GM21723 (cell line): Measurements from ENCODE around the gene TOP3B.

Experiments used
- ATAC-seq: cut with Tn5 transposase; IDR thresholded peaks from one replicate; pipeline ENCODE4 v1.9.1; 2021; ENCODE audit warnings: mild to moderate bottlenecking, moderate library complexity; ENCODE audit not compliant: unreplicated experiment

TOP3B gene

DNA sequence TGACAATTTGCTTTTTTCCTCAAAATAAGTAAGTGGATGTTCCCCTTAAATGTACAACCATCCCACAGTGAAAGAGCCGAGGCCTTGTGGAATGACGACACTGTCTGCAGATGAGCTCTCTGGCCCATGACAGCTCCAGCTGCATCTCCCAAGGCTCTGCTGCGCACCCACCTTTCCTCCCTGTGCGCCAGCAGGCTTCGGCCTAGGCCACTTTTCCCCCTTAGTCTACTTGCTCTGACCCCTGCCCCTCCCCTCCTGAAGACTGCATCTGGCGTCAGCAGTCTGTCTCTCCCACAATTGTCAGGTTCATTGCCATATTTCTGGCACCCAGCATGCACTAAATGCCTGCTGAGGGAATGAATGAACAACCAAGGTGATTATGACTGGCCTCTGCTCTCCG, 2.0 kb downstream of the TOP3B start:
- no peak for ATAC-seq

GRCh38 chr22:21978564-21979386, 3.8 kb downstream of the TOP3B start:
- no peak for ATAC-seq

DNA sequence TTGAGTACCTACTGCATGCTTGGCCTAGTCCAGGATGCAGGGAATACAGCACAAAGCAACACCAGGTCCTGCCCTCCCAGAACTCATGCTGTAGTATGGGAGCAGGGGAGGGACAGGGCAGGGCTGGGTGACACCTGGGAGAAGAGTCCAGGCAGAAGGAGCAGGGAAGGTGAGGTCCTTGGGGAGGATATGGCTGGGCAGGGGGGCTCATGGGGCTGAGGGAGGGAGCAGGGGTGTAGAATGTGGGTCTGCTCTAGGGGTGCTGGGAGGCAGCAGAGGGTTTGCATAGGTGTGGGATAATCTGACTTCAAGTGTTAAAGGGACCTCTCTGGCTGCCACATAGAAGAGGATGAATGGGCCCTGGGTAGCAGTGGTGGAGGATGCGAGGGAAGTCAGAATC, 4.8 kb downstream of the TOP3B start:
- ATAC-seq: no peak

DNA sequence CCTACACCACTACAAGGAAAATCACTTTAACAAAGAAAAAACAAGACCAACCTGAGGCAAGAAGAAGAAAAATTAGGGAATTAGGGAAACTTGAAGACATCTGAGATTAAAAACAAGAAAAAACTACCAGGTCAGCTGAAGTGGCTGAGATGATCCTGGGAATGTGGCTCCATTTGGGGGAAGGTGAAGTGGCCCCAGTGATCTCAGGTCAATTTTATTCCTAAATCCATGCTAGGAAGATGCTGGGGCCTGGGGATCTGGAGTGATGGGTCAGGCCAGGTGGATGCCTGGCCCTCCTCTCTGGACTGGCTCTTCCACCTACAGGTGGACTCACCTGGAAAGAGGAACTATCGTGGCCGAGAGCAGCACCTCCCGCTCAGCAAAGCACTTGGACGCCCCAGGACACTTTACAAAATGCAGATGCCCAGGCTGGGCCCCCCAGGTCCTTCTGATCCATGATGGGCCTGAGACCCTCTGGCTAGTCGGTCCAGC, 6.7 kb downstream of the TOP3B start:
- no peak for ATAC-seq

DNA sequence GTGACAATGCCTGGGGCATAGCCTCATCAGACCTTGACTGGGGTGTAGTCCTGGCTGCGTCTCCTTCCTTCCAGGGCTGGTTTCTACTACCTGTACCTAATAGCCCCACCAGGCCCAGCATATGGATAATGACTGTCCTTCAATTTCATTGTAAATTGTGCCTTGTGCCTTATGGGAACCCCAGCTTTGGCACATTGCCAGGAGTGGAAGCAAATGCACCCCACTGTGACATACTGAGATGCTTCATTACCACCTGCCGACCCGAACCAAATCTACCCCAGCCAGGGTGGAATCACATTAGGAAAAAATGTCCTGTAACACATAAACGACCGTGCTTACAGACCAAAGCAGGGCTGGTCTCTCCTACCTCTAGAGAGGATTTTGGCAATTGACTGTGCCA, 7.3 kb downstream of the TOP3B start:
- no peak for ATAC-seq

DNA sequence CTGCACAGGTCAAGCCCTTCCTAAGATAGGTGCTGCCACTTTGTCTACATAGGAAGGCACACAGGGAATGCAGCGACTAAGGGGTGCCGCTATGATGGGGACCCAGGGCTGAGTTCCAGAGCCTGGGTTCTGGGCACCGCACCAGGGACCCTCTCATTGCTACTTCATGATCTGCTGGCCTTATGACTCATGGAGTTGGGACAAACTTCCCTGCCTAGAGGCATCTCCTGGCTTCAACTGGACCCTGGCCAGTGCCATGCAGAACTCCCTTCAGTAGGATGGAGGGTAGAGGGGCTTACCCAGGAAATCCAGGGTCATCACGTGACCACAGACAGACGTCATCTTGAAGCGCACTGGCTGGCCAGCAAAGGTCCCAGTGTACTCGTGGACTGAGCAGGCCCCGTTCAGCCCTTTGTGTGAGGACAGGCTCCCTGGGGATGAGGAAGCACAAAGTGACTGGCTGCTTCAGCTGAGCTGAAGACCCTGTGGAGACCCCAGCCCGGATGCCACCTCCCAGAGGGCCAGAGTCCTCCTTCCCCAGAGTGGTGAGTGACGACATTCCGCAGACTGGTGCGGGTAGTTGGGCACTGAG, 8.4 kb downstream of the TOP3B start:
- no peak for ATAC-seq

DNA sequence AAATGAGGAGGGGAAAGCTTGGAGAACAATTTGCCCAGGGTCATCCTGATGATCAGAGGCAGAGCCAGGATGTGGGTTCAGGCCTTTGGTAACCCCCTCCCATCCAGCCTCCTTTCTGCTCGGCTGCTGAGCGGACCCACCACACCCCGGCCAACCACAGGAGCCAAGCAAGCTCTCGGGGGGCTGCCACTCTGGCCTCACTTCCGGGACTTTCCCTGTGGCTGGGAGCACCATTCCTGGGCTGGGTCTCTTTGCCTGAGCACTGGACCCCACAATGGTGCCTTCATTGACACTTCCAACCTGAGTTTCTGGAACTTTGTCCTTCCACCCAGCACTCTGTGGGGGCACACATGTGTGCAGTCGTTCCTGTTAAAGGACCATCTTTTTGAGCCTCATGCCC, 9.8 kb downstream of the TOP3B start:
- no peak for ATAC-seq

- ATAC-seq: no peak
These were observed 10.3 kb downstream of the TOP3B start for GRCh38 chr22:21972293-21972779.

GRCh38 chr22:21971858-21972275, 10.7 kb downstream of the TOP3B start:
- ATAC-seq: no peak

GRCh38 chr22:21970800-21971617, 11.6 kb downstream of the TOP3B start:
- ATAC-seq: no peak

DNA sequence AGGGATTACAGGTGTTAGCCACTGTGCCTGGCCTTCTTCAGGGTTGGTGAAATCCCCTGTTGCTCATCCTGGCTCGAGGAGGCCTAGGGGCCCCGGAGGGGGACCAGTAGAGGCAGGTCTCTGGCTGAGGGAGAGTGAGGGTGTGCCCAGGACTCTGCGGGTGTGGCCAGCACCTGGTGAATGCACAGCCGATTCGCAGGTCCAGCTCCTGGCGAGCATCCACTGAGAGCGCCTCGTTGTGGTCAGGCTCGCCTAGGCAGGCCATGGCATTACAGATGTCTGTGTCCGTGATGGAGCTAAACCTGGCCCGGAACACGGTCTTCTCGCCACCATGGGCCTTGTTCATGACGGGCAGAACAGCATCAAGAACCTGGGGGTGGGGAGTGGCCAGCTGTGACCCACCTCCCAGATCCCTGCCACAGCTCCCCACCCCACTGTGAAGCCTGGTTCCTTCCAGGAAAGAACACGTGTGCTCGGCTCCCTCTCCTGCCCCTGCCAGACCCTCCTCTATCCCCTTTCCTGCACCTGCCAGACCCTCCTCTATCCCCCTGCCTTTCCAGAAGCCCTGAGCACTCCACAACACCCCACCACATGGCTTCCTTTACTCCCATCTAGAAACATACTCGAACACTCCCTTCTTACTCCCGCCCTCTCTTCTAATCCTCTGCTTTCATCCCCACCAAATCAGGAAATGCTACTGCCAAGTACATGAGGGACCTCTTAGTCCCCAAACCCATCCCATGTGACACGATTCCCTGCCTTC, 12.4 kb downstream of the TOP3B start:
- ATAC-seq: no peak

GRCh38 chr22:21968452-21969129, 14.0 kb downstream of the TOP3B start:
- ATAC-seq: no peak

- ATAC-seq: no peak
These were observed 14.8 kb downstream of the TOP3B start for GRCh38 chr22:21967693-21968271.

DNA sequence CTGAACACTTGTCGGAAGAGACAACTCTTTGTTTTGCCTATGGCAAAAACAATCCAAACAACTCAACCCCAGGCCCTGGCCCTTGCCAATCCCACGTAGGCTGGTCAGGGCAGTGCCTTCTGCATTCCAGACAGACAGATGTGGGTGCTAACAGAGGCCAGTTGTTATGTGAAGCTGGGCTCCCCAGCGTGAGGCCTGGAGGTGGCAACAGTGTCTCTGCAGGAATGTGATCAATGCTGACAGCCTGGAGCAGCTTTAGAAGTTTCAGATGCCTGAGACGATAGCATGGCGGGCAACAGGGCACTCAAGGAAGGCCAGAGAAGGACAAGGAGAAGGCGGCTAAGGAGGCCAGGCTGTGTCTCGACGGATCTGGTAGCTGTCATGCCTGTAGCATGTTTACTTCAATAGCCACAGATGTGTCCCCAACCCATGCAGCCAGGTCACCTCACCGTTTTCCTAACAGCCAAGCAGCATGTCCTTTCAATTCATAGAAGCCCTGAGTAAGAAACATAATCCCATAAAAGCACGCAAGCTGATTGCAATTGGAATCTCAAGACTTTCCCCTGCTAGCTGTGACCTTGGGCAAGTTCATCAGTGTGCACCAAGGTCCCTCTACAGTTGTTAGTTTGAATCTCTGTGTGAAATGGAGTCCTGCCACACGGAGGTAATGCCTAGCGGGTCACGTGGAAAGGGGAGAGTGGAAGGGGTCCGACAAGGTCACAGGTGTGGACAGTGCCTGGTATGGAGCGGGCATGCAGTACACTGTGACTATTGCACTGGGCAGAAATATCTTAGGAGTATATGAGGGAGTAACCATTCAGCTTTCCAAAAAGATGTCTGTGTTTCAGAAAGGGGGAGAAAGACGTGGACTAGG, 15.7 kb downstream of the TOP3B start:
- no peak for ATAC-seq

- ATAC-seq: no peak
These were observed 16.8 kb downstream of the TOP3B start for GRCh38 chr22:21965762-21966288.

DNA sequence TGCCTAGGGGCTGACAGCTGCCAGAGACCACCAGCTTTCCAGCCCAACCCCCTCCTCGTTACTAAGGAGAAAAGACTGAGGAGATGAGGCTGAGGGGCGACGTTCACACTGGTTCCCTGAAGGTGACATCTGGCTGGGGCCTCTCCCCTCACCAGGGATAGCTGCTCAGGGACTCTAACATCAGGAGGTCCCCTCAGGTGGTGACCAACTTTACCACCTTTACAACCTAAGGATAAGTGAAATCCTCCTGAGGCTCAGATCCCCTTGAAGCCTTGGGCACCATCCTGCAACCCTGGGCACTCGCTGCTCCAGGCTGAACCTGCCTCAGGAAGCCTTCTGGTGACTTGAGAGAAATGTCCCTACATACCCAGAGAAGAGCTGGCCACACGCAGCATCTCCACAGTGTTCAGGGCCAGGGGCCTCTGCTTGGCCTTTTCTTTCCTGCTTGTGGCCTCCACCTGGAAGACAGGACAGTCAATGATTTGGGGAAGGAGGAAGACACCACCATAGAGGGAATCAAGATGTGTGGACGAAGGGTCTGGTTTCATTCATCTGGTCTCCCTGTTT, 17.6 kb downstream of the TOP3B start:
- no peak for ATAC-seq

DNA sequence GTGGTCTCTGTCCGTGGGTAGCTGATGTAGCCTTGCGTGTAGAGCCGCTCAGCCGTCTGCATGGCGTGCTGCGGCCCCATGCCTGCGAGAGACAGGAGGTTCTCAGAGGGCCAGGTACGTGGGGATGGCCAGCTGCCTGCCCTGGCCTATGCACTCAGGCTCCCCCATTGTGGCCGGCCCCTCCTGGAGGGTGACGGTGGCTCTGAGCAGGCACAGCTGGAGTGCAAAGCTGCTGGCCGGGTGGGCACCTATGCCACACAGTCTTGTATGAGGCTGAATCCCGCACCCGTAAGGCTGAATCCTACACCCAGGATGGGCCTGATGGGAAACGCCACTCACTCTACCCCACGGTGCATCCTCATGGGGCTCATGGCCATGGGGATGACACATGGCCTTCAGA, 18.4 kb downstream of the TOP3B start:
- ATAC-seq: no peak

DNA sequence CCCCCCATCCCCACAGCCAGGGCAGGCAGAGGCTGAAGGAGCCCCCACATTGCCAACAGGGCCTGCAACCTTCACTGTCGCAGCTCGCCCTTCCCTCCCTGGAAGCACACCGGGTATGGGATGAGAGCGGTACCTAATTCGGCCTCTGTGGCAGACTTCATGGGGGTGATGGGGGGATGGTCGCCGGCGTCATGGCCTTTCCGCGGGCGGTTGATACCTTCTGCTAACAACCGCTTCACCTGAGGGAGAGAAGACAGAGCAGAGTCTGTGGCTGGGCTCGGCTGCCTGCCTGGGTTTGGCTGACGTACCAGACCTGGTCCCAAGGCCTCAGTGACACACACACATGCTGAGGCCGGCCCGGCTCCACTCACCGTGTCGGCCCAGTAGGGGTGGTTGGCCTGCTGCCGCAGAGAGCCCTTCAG, 18.8 kb downstream of the TOP3B start:
- no peak for ATAC-seq
